Nucleus accumbens (tissue), 56 donors: ENCODE data around the gene KIF25.

ENCODE experiments used
- DNase-seq, 56 donors: peaks; one replicate each; lab custom pipeline; 2025; lab: John Stamatoyannopoulos, UW

The KIF25 gene

GRCh38 chr6:168047841-168048723 is 50.6 kb downstream of the KIF25 start:
- peak in 53 of 56 donors; percentile 17 to 92 (median 76) for DNase-seq

DNA sequence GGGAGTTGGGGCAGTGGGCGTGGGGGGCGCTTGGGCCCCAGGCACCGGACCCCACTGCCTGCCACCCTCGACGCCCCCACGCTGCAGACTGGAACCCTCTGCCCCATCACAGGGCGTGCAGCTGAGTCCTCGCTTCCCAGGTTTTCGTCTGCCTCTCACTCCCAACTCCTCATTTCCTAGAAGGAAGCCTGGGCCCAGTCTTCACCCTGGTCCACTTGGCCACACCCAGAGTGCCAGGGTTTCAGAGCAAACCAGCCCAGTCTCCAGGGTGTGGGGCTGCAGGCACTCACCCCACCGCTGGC is 51.2 kb downstream of the KIF25 start:
- peak in 1 of 56 donors; percentile 58 for DNase-seq

GRCh38 chr6:168049277-168049676 is 51.8 kb downstream of the KIF25 start:
- DNase-seq, result no peak

DNA sequence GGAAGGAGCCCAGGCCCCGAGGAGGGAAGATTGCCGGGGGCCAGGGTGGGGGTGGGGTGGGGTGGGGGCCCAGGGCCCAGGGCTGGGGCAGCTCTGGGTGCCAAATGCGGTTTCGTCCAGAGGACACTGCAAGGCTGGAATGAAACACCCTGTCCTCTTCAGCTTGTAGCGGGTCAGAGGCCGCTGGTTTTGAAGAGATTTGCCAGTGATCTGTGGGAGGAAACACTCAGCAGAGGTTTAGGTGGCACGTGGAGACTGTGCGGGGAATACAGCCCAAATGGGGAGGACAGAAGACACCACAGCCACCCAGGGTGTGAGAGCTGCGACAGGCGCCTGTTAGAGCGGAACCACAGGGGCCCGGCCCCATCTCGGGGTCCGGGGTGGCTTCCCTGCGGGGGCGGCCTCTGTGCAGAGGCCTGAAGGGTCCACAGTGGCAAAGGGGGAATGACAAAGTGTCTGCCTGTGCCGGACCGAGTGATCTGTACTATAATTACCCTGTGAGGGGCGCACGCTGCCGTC is 52.3 kb downstream of the KIF25 start:
- DNase-seq, result no peak

- DNase-seq, result no peak
Measured at GRCh38 chr6:168050225-168050880, 52.9 kb downstream of the KIF25 start.

DNA sequence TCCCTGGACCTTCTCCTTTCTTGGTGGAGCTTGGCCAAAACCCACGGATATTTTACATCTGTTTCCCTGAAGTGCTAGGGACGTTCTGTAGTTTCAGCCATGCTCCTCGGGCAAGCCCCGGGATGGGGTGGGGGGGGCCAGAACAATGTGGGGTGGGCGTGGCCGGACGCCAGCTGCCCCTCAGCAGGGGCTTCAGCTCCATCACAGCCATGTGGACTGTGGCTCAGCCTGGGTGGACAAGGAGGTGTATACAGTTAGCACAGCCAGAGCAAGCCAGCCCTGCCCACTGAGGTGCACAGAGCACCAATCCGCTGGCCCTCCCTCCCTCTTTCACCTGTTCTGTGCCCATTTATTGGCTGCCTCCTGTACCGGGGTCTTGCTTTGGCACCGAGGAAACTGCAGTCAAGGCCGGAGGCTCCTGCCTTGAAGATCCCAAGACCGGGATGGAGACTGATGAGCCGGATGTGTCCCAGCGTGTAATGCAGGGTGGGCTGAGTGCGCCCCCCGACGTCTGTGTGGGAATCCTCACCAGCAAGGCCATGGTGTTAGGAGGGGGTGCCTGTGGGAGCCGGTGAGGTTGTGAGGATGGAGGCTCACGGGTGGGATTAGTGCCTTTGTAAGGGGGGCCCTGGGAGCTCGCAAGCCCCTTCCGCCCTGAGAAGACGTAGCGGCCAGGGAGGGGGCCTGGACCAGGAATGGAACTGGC is 53.6 kb downstream of the KIF25 start:
- peak in 8 of 56 donors; percentile 7 to 45 (median 24) for DNase-seq

DNA sequence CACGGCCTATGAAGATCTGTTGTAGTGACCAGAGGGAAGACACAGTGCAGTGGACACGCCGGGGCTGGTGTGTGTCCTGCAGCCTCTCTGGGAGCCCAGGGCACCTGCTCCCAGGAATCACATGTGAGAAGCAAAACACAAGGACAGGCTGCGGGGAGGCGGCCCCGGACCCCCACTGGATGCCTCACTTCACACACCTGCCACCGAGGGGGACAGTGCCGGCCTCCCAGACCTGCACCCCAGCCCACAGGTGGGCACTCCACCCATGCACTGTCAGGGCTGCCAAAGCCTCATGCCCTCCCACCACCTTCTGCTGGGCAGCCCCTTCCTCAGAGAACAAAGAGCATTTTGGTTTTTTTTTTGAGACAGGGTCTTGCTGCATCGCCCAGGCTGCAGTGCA is 54.2 kb downstream of the KIF25 start:
- no peak for DNase-seq

DNA sequence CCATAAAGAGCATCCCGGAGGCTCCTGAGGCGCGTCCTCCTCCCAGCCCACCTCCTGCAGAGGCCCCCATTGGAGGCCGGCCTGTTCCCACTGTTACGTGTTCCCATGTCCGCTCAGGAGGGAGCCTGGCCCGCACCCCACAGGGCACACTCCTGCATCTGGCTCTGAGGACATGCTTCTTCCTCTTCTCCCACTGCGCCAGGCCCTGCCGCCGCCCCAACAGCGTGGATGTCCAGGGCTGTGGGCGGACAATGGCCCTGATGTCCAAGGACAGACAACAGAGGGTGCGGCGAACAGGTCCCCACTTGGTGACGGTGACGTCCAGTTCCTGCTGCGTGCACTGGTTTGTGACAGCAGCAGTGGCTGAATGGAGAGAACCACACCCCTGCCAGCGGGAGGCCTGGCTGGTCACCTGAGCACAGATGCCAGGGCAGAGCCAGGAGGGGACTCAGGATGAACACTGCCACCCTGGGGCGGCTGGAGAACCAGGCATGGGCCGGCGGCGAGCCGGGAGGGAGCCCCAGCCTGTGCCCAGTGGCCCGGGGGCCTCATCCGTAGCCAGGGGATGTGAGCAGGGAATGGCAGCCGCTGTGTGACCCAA is 54.9 kb downstream of the KIF25 start:
- peak in 1 of 56 donors; percentile 18 for DNase-seq

GRCh38 chr6:168053086-168053956 is 55.9 kb downstream of the KIF25 start:
- DNase-seq, result no peak

GRCh38 chr6:168053957-168054471 is 56.5 kb downstream of the KIF25 start:
- DNase-seq, result no peak

DNA sequence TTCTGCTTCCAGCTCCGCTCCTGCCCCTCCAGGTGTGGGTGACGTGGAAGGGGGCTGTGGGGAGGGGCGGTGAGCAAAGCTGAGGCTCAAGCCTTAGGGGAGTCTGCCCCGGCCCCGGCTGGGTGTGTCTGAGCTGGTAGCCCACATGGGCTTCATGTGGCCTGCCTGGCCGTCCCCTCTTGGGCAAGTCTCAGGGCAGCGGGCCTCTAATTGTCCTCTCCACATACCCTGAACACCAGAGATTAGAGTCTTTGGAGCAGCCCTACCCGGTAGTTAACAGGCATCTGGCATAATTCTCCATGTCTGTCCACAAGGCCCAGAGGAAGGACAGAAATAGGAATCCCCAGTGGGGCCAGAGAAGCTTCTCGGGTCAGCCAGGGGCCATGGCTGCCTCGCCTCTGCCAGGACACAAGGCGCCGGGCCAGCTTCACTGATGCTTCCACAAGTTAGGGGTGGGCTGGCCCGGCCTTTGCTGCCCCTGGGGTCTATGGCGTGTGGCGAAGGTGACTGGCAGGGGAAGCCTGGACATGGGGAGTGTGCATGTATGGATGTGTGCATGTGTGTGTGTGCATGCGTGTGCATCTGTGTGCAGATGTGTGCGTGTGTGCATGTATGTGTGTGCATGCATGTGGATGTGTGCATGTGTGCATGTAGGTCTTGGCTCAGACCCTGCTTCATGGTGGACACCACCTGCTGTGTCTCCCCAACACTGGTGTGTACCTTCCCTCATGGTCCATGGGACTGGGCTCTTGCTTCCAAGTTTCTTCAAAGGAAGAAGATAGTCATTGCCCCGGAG is 57.5 kb downstream of the KIF25 start:
- DNase-seq, result no peak

GRCh38 chr6:168055696-168056489 is 58.4 kb downstream of the KIF25 start:
- no peak for DNase-seq

GRCh38 chr6:168056892-168057527 is 59.5 kb downstream of the KIF25 start:
- DNase-seq, result no peak

DNA sequence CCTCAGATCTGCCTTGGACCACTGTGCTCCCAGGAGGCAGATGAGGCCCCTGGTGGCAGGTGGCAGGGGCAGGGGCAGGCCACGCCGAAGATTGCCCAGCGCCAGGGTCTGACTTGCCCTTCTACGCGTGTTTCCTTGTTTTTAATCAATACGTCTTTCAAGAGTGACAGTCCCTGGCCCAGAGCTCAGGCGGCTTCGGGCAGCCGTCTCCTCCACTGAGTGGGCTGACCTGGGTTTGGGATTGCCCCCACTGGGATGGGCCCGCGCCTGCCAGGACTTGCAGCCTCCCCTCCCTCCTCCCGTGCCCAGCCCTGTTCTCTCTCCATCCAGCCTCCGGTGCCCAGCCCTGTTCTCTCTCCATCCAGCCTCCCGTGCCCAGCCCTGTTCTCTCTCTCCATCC is 60.4 kb downstream of the KIF25 start:
- no peak for DNase-seq

- no peak for DNase-seq
Measured at GRCh38 chr6:168058691-168059551, 61.5 kb downstream of the KIF25 start.

GRCh38 chr6:168060521-168060931 is 63.1 kb downstream of the KIF25 start:
- peak in 47 of 56 donors; percentile 12 to 79 (median 40) for DNase-seq
